HG02884 (cell line): ENCODE measurements around the gene SCN4A.
A peak's percentile ranks its signal among the peaks of the same experiment; 100 is the strongest.
"Not testable (repeated sequence)": the region's sequence is repeated elsewhere in the genome, so short reads cannot be mapped to it uniquely, and the experiment has no call there.

Experiments
- ATAC-seq: cut with Tn5 transposase; IDR thresholded peaks from one replicate; pipeline ENCODE4 v1.9.1; 2021; ENCODE audit warnings: mild to moderate bottlenecking, moderate library complexity; ENCODE audit not compliant: unreplicated experiment

SCN4A gene

GRCh38 chr17:63939401-63939800 lies 33.3 kb downstream of the SCN4A start:
- no peak for ATAC-seq

DNA sequence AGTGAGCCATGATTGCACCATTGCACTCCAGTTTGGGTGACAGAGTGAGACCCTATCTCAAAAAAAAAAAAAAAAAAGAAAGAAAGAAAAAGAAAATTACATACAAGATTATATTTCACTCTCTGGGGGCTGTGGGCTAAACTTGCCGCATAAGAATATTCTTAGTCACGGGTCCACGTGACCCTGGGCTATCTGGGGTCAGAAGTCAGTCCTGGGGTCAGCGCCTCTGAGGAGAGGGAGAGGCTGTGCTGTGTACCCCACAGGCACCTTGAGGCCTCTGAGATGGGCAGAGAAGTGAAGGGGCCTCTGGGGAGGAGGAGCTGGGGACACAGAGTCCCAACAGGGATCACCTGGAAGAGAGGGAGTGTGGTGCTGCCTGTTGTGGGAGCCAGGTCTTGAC lies 34.8 kb downstream of the SCN4A start:
- ATAC-seq, result no peak

DNA sequence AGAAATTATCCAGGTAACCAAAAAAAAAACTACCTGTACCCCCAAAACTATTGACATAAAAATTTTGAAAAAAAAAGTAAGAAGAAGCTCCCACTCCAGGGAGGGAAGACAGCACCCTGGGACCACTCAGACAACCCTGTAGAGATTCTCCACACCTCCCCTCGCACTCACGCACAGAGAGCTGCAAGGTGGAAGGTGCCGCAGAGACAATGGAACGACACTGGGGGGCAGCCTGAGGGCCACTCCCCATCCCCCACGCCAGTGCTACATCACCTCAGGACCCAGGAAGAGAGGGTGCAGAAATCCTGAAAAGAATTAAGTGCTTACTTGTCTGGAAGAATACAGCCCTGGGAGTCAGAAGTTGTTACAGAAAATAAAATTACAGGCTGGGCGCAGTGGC lies 35.4 kb downstream of the SCN4A start:
- ATAC-seq, result no peak

- ATAC-seq, result no peak
These were observed 38.3 kb downstream of the SCN4A start for GRCh38 chr17:63934183-63935112.

DNA sequence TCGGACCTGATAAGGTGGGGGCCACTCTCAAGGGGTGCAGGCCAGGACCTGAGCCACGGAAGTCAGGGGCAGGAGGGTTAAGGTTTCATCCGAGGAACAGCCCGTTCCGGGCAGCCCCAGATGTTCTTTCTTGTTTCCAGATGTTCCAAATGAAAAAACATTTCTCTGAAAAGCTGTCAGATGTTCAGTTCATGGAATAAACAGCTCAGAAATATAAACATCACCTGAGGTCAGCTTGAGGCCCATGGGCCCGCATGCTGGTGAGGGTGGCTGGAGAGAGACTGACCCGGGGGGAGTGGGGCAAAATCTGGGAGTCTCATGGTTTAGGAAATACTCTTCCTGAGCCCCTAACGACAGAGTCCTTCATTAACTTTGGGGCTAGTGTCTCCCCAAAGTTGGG lies 39.1 kb downstream of the SCN4A start:
- ATAC-seq, result no peak

GRCh38 chr17:63932721-63933120 lies 40.0 kb downstream of the SCN4A start:
- no peak for ATAC-seq

DNA sequence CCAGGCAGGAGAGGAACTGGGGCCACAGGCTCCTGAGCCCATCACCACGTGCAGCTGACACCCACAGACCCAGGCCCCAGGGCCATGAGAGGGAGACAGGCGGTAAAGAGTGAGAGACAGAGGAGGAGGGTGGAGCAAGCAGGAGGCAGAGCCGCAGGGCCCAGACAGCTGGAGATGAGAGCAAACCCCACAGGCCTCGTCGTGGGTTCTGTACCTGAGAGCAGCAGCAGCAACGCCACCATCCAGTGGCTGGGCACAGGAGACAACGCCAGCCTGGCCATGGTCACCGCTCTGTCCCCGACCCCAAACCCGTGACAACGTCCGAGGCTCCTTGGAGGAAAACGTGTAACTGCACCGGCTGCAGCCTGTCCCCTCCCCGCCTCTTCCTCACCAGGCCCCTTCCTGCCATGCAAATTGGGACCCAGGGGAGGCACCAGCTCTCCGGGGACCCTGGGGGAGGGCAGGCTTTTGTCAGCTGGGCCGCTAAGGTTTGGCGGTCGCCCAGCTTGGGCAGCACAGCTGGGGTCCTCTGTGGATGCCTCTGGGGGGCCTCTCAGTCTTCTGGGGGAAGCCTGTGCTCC lies 40.6 kb downstream of the SCN4A start, which contains the start of gene CD79B:
Gene CD79B (minus strand): TSS at position 351 of the 581 bp plus-strand sequence. CDS start 70 bp downstream, at position 281.
- ATAC-seq, result peak; percentile 78

DNA sequence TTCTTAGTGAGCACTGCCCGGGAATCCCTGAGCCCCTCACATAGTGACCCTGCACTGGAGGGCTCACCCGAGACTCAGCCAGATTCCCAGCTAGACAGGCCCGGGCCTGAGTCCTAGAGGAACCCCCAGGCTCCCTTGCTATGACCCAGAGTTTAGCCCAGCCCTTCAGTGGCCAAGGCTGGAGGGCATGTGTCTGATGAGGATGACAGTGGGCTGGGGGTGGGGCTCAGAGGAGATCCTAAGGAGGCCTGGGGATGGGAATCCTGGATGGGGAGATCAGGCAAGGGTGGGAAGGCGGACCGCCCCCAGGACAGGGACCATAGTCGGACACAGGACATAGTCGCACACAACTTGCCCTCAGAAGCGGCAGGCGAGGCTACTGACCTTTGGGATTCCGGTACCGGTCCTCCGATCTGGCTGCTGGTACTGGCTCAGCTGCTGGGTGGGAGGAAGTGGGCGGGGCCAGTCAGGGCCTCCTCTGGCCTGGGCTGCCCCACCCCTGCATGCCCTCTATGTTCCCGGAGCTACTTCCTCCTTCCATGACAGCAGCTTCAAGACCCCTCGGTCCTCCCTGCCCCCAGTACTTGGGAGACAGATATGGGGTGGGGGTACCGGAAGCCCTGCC lies 41.7 kb downstream of the SCN4A start:
- no peak for ATAC-seq

- no peak for ATAC-seq
These were observed 42.6 kb downstream of the SCN4A start for GRCh38 chr17:63929860-63930766.

DNA sequence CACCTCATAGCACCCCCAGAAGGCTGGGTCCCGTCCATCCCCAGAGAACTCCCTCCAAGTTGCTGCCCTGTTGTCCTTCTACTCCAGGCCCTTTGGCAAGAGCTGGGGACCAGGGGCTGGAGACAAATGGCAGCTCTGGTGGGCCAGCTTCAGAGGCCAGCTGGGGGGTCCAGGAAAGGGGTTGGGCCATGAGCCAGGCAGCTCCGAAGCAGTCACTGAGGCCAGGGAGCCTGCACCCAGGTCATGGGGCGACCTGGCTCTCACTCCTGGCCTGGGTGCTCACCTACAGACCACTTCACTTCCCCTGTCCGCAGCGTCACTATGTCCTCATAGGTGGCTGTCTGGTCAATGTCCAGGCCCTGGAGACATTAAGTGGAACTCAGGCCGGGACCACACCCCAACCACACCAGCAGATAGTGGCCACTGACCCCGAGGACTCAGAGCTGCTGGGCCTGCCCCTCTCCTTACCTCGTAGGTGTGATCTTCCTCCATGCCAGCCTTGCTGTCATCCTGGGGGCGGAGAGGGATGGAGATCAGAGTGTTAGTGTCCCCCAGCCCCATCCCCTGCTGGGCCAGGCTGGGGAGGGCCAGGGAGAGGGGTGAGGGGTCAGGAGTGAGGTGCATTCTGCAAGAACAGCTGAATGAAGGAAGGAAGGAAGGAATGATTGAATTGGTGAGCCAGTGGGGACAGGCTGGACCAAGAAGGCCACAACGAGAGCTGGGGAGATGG lies 43.6 kb downstream of the SCN4A start:
- no peak for ATAC-seq

DNA sequence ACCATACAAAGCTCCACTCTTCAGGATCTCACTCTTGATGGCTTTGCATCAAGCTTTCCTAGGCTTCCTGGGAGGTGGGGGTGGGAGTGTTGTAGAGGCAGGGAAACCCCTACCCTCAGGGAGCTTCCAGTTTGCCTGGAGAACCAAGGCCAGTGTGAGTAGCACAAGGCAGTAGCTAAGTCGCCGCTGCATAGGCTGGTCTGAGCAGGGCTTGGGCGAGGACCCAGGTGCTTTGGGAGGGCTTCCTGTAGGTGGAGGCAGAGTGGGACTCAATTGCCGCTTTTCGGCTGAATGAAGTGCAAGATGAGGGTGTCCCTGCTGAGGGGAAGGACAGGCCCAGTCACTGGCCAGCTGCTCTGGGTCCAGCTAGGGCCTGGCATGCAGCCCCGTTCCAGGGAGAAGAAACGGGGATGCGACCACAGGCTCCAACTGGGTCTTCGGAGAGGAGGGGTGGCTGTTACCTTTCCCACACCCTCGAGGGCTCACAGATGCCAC lies 44.5 kb downstream of the SCN4A start:
- ATAC-seq, result no peak

DNA sequence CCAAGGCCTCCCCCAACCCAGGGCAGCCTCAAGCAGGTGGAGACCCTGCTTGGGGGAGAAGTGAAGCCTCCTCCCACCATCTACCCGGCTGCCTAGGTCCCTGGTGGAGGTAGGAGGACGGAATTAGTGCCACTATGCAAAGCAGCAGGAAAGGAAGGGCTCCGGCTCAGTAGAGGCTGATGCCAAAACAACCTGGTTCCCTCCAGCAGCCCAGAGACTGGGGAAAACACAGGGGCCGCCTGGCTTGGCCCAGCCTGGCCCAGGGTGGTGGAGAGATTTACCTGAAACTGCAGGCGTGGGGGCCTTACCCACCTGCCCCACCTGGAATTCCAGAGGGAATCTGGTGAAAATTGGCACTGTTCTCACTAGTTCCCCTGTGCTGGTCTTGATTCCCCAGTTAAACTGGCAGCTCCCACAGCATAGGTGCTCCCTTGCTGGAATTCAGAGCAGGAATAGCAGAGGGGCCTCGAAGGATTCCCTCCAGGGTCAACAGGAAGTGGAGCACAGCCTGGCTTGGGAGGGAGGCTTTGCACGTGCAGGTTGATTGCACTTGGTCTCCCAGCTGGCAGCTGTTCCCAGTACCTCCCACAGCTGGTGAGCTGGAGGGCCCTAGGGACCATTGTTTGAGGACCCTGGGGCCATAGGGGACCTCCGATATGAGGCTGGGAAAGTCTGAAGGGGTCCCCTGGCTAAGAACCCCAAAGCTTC lies 45.1 kb downstream of the SCN4A start:
- no peak for ATAC-seq

GRCh38 chr17:63926164-63926563 lies 46.6 kb downstream of the SCN4A start:
- no peak for ATAC-seq

DNA sequence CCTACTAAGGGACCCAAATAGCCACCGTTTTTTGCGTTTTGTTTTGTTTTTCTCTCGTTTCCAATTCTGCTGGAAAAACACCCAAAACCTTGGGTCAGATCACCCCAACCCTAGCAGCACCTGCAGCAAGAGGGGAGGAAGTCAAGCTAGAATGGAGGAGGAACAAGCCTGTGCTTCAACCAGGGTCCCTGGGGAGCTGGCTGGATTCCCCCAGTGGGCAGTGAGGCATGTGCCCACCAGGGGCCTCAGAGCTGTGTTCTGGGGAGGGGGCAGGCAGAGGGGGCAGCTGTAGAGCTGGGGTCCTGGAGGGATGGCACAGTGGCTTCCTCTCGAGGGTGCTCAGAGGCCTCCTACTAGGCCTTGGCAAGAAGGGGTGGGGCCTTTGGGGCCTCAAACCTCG lies 47.1 kb downstream of the SCN4A start:
- ATAC-seq, result no peak

GRCh38 chr17:63922402-63922801 lies 50.3 kb downstream of the SCN4A start:
- not testable (repeated sequence) for ATAC-seq

DNA sequence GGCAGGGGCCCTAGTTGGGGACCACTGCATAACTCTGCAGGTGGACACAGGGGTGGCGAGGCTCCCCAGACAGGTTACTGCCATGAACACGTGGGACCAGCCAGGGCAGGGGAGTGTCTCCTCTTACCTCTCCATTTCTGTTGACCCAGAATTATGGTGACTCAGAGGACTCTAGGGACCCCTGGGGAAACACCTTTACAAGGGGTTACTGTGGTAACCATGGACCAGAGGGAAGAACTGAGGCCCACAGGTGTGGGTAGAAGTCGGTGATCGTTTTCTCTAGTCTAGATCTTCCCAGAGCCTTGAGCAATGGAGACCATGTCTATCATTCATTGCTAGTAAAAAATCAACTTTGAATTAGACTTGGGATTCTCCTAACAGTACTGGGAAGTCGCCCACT lies 51.9 kb downstream of the SCN4A start:
- ATAC-seq, result not testable (repeated sequence)

DNA sequence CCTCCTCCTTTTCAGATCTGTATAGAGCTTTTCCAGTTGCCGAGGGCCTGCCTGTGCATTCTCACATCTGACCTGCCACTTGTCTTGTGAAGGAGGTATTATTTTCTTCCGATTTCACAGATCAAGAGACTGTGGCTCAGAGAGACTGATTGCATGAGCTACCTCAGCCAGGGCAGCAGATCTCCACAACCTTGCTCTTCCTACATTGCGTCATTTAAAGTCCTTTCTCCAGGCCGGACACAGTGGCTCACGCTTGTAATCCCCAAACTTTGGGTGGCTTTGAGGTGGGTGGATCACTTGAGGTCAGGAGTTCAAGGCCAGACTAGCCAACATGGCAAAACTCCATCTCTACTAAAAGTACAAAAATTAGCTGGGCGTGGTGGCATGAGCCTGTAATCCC lies 52.7 kb downstream of the SCN4A start:
- ATAC-seq, result not testable (repeated sequence)

DNA sequence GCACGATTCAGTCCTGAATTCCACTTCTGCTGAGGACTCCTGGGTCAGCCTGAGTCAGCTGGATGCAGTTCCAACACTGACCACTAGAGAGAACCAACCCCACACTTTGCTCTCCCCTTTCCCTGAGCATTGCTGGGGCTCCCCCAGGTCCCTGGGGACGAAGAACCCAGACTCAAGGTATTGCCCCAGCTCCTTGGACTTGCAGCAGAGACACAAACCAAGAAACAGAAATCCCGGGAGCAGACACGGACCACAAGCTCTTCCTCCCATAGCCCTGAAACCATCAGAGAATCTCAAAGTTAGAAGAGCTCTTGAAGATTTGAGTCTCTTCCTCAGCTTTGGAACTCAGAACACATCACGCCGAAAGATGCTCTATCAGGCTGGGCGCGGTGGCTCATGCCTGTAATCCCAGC lies 53.4 kb downstream of the SCN4A start:
- no peak for ATAC-seq

DNA sequence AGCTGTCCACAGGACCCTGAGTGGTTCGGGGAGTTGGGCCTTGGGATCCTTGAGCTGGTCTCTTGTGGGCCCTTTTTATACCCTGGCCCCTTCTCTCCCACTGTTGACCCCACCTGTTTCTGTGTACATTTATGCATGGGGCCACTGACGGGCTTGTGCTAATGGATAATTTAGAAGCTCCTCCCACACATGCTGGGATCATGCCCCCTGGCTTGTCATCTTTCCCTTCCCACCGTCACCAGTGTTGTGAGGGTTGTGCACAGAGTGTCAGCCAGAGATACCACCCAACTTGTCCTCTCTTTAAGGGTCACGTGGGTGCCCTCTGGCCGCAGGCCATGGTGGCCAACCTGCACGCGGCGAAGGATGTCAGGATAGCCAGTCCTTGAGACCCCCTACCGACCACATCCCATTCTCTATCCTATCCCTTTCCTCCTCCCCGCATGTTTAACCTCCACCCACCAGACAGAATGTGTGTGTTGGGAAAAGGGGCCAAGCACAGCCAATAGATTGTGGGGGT lies 53.9 kb downstream of the SCN4A start, which contains the start of gene GH1:
Gene GH1 (minus strand): TSS at position 51 of the 517 bp plus-strand sequence. CDS start 63 bp downstream, outside the sequence.
- not testable (repeated sequence) for ATAC-seq
